Activated naive CD4-positive, alpha-beta T cell treated with anti-CD3 and anti-CD28 coated beads, Interleukin-2, amount 50 U/mL, for 16 hours (primary cell): Measurements from ENCODE around the gene PANK4.

ENCODE experiments used
- DNase-seq: peaks from one replicate; pipeline ENCODE4 v3.0.0-alpha.2; 2020

Gene PANK4

DNA sequence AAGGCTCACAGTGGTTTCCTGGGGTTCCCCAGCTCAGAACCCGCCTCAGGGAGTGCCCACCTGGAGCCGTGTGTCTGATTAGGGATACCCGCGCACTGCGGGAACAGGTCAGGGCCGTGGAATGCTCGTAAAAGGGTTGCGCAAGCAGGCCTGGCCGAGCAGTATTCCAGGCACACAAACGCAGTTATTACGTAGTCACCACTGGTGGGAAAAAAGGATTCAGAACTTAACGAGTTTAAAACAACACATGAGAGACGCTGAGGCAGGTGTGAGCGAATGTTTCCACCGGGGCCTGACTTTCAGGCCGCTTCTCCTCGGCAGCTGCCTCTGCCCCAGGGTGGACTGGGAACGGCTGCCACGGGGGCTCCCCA lies 32.1 kb downstream of the PANK4 start:
- DNase-seq = no peak

DNA sequence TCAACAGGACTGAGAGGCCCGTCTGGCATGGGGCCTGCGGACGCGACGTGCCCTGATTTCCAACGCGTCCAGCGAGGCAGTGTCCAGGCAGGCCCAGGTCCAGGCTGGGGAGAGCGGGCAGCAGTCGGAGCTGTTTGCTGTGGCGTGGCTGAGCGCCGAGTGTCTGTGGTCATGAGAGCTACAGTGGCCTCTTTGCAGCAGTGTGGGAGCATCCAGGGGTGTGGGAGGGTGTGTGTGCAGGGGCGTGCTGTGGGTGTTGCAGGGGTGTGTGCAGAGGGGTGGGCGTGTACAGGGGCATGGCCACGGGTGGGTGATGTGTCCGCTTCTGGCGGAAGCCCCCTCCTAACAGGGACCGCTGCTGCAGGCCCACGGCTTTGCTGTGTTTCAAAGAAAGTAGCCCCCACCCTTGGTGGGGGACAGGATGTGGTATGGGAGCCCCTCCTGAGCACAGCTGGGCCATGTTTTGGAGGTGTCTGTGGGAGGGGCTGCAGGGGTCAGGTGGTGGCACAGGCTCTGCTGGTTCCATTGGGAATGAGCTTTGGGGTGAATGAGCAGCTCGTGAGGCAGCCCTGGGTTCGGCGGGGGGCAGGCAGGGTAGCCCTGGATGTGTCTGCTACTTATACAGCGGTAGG lies 32.6 kb downstream of the PANK4 start:
- no peak for DNase-seq

DNA sequence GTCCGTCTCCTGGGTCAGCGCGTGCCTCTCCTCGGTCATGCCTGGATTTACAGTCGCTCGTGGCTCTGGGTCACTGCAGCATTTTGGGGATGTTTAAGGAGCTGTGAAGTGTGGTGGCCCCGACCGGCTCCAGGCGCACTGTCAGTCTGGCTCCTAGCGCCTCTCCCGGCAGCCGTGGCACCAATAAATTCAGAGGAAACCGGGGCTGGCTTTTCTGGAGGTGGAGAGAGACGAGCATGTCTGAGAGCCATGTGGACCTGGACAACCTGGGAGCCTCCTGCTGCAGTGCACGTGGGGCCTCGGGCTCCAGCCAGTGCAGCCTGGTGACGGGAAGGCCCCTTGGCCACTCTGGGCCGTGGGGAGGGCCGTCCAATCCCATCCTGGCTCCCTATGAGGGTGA lies 33.2 kb downstream of the PANK4 start:
- no peak for DNase-seq

DNA sequence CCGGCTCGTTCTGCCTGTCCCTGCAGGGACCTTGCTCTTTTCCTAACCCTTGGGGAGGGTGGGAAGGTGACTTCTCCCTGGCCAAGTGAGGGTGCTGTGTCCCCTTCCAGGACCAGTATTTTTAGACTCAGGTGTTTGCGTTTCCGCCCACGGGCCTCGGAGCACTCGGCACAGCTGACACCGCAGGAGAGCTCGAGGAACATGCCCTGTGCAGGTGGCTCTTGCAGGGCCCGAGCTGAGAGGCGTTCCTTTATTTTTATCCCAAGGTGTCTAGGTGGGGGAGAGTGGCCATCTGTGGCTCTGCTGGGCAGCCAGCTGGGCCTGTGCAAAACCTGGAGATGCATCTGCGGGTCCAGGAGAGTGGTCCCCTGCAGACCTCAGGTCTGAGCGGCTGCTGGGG lies 34.3 kb downstream of the PANK4 start:
- DNase-seq = no peak

DNA sequence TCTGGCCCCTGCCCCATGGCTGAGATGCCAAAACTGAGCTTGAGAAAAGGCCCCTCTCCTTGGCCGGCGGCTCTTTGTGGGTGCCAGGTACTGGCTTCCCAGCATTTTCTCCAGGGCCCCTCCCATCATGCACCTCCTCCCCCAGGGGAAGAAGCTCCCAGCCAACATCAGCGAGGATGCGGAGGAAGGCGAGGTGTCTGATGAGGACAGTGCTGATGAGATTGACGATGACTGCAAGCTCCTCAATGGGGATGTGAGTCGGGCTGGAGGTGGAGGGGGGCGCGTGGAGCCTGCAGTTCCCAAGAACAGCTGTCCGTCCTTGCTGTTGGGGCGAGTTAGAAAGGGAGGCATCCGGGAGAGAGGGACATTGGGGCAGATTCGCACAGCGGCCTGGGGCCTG lies 36.8 kb downstream of the PANK4 start:
- no peak for DNase-seq

DNA sequence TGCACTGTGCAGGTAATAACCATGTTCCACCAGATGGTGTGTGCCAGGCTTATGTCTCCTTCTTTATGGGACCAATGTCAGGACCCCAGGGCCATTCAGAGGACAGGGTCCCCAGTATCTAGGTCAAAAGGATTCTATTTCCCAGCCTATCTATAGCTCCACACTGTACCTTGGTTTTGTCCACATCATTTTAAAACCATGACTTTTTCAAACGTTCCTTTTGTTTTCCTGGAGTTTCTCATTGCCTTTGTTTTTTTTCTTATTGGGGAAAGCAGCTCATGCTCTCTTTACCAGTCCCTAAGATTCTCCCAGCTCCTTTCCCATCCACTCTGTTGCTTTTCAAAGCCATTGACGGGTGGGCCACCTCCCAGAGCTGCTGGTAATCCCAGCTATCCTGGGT lies 37.7 kb downstream of the PANK4 start:
- DNase-seq = no peak

DNA sequence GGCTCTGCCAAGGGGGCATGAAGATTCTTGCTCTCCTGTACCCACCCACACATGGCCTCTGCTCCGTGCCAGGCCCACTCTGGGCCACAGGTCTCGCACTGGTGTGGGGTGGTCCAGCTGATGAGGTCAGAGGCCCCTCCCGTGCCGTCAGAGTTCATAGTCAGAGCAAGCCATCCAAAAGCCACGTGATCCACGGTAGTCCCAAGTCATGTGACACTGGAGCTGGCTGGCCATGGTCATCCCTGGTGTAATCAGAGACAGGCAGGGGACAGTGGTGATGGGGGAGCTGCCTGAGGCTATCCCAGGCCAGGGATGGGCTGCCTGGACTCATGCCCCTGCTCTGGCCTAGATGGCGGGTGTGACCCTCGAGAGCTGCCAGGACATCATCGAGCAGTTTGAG lies 39.8 kb downstream of the PANK4 start:
- DNase-seq = no peak

DNA sequence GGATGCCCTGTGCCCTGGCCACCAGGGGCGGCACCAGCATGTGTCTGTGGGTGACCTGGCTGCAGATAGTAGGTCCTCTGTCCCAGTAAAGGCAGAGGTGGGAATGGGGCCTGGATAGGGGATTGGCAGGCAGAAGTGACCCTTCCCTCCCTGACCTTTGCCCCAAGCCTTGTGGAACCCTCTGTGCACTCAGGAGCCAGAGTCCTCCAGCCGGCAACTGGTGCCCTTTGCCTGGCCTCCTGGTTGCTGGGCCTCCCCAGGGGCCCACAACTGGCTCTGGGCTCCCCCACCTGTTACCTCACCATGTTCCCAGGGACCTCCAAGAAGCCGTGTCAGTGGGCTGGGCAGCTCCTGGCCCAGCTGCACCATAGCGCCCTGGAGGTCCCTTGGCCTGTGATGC lies 40.4 kb downstream of the PANK4 start:
- DNase-seq = no peak

DNA sequence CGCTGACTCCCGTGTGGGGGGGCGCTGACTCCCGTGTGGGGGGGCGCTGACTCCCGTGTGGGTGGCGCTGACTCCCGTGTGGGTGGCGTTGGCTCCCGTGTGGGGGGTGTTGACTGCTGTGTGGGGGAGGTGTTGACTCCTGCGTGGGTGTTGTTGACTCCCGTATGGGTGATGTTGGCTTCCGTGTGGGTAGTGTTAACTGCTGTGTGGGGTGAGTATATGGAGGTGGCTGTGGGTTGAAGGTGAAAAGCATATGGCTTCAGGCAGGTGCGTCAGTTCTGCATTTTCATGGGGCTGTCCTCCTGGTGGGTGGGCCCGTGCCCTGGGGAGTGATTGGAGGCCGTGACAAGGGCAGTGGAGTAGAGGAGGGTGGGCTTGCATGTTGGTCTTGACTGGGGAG lies 42.4 kb downstream of the PANK4 start:
- DNase-seq = no peak

DNA sequence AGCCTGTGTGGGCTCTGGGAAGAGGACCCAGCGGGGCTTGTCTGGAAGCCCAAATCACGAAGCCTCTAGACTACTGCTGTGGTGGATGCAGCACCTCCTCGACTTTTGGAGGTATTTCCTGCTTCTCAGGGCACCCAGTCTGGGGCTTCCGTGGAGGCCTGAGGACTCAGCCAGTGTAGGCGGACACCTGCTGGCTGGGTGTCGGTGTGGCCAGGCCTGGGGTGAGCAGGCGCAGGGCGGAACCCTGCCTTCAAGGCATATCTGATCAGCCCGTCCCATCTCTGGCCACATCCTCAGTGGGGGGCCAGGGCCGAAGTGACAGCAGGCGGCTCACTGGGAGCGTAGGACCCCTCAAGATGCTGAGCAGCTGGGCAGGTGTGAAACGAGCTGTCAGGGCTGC lies 43.4 kb downstream of the PANK4 start:
- no peak for DNase-seq

DNA sequence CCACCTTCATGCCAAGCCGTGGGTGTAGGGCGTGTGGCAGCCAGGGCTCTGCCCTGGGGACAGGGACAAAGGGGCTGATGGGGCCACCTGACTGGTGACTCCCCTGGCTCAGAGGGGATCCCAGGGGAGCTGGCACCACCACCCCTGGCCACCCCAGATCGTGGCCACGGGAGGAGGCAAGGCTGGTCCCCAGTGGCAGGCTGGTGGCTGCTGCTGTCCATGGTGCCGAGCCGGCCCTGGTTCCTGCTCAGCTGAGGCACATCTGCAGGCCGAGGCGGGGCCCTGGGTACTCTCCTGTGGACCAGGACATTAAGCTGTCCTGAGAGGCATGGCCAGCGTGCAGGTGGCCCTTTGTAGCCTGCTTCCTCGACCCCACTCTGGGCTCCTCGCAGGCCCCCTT lies 43.8 kb downstream of the PANK4 start:
- DNase-seq = no peak

DNA sequence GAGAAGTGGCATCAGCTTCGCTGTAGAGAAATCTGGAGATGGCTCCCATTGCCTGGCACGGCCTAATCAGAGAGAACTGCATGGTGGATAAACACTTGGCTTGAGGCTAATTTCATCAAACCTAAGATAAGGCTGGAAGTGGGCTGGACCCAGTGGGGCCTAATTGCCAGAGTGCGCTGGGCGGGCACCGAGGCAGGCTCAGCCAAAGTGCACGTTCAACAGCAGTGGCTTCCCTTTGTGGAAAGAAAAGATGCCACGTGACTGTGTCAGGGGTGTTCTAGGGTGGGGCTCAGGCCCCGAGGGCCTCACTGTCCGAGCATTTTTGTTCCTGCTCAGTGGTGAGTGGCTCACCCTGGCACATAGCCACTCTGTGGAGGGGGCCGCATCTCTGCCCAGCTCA lies 44.5 kb downstream of the PANK4 start:
- no peak for DNase-seq

DNA sequence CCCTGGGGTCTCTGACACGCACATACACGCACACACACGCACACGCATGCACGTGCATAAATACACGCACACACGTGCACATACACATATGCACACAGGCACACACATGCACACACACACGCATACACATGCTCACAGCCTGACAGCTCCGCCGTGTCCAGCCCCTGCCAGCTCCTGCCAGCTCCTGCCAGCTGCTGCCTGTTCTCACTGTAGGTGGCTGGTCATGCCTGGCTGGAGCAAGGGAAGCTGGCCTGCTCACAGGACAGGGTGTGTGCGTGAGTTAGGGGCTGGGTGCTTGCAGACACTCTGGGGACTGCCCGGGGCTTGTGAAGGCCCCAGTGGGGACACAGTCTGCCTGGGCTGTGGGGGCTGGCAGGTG lies 45.4 kb downstream of the PANK4 start:
- DNase-seq = no peak

DNA sequence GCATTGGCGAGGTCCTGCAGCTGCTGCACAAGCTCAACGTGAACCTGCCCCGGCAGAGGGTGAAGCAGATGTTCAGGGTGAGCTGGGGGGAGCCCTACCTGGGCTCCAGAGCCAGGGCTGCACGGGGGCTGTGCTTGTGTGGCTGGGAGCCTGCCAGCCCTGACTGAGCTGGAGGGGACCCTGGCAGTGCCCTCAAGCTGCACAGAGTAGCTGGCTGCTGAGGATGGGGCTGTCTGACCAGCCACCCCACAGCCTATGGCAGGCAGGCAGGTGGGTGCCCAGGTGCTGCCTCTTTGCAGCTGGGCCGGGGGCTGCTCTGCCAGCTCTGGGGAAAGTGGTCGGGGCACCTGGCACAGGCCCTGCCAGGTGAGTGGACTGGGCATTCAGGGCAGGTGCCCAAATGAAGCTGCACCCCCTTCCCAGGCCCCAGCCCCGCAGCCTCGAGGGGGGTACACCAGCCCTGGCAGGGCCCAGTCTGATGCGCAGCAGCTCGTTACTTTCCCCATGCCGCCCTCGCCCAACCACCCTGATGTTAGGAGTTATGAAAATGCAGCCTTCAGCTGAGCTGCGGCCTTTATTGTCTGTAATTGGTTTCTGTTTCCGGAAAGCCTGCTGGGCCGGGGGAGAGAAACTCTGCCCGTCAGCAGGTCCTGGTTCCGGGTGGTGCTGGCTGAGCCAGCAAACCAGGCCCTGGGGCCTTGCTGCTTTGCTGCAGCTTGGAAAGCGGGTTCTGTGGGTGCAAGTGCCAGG lies 46.0 kb downstream of the PANK4 start:
- no peak for DNase-seq

DNA sequence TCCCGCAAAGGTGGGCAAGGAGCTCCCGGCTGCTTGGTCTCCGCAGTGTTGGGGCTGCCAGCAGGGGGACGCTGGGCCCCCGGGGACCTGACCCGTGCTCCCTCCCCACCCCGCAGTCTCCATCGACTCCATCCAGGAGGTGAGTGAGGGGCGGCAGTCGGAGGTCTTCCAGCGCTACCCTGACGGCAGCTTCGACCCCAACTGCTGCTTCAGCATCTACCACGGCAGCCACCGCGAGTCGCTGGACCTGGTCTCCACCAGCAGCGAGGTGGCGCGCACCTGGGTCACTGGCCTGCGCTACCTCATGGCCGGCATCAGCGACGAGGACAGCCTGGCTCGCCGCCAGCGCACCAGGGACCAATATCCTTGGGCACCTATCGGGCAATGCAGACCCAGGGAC lies 46.8 kb downstream of the PANK4 start:
- DNase-seq = no peak

DNA sequence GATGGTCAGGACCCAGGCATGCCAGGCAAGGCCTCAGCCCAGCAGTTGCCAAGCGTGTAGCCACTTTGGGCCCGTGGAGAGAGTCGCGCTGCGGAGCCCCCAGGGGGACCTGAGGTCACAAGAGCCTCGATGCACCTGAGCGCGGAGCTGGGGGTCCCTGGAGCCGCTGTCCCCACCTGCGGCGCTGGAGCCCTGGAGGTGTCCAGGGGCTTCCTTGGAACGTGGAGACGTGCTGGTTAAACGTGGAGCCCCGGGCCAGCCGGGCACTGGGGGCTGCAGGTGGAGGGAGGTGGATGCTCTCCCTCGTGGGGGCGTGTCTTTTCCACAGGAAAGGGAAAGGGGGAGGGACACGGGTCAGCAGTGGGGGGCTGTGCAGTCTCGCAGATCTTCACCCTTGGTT lies 47.2 kb downstream of the PANK4 start:
- no peak for DNase-seq

DNA sequence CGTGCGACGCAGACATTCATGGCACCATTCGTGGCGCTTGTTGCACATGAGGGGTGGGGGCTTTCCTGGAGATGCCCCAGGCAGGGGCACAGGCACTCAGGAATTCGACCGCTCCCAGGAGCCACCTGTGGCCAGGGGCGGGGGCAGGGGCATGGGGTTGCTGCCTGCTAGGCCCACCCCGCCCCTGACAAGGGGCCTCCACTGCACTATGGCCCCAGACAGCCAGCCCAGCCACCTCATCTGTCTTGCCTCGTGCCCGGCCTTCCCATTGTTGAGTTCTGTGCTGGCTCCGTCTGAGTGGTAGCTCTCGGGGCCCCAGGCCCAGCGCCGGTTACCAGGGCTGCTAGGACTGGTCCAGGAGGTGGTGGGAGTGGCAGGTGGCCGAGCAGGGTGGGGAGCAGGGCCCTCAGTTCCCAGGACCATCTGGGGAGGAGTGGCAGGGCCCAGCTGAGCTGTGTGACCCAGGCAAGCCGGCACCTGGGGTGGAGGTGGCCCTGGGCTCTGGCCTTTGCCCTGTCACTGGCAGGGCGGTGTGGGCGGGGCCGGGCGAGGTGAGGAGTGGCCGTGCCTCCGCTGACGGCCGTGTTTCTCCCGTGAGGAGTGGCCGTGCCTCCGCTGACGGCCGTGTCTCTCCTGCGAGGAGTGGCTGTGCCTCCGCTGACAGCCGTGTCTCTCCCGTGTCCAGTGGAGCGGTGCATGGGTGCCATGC lies 48.5 kb downstream of the PANK4 start:
- DNase-seq = no peak

DNA sequence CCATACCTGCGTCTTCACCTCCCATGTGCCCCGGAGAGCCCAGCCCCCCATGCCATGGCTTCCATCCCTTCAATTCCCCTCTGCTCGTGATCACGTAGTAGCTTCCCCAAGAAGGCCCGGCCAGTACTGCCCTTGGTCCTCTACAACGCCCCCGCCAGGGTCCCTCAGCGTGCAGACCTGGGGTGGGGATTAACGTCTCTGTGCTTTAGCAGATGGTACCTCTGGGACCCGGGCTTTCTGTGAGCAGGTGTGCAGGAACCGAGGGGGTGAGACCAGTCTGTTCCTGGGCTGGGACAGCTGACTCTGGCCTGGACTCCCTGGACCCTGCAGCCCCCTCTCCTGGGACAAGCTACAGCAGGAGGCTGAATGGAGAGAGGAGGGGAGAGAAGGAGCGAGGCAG lies 49.1 kb downstream of the PANK4 start:
- no peak for DNase-seq

DNA sequence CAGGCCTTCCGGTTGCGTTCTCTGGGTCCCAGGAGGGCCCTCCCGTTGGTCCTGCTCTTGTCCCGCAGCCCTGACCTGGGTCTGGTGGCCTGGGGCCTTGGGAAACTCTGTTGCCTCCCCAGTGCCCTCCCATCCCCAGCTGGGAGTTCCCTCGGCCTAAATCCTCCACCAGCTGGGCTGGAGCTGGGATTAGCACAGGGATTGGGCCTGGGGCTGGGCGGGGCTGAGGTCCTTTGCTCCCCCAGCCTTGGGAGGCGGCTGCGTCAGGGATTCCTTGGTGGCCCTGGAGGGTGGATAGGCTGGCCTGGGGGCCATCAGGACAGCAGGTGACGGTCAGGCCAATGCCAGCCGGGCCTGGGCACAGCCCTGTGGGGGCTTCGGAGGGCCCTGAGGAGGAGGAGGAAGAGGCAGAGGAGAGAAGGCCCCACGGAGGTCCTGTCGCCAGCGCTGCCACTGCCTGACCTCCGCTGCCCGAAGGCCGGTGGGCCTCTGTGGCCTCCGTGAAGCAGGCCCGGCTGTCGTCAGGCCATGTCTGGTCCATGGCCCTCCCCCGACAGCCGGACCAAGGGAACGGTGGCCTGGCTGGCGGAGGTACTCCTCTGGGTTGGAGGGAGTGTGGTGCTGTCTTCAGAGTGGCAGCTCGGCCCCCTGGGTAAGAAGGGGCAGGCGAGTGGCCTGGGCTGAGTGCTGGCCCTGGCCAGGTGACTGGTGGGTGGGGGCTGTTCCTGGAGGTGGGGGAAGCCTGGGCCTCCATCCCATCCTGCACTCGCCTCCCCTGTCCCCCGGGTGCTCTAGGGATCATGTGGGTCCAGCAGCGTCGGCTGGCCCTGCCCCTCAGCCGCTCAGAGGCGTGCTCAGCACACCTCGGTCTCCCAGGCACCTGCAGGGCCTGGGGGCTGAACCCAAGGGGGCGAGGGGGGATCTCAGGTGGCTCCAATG lies 50.1 kb downstream of the PANK4 start, which contains the start of gene PLCH2:
TSS of gene PLCH2 (plus strand) at position 229 of the 939 bp plus-strand sequence. CDS start at position 529, 300 bp downstream.
- no peak for DNase-seq

DNA sequence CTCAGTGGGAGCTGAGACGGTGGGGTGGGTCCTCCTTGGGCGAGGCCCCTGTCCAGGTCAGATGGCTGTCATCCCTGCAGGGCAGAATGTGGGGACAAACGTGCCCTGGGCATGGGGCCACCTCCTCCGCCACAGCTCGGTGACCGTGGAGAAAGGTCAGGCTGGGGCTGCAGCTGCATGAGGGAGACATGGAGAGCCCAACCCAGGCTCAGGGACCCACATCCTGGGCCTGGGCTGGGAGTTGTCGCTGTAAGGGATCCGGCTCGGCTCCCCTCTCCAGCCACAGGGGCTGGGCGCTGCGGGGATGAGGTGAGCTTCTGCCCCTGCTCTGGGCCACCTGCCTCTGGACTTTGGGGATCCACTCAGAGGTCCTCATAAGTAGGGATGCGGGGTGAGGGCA lies 50.8 kb downstream of the PANK4 start:
- no peak for DNase-seq

DNA sequence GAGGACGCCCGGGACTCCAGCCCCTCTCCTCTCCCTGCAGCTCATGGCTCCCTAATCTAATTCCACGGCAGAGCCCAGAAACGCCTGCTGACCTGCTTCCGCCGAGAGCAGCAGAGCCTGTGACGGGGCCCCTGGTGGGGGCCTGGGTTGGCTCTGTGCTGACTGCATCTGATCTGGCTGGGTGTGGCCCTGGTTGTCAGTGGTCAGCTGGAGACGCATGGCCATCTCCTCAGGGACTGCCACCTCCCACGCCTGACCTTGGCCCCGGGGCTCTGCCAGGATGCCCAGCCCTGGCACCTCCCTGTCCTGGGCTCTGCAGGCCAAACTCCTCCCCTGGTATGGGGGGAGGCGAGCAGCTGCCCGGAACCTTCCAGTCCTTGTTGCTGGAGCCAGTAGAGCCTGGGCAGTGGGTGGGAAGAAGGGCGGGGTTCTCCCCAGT lies 51.4 kb downstream of the PANK4 start:
- DNase-seq = no peak

DNA sequence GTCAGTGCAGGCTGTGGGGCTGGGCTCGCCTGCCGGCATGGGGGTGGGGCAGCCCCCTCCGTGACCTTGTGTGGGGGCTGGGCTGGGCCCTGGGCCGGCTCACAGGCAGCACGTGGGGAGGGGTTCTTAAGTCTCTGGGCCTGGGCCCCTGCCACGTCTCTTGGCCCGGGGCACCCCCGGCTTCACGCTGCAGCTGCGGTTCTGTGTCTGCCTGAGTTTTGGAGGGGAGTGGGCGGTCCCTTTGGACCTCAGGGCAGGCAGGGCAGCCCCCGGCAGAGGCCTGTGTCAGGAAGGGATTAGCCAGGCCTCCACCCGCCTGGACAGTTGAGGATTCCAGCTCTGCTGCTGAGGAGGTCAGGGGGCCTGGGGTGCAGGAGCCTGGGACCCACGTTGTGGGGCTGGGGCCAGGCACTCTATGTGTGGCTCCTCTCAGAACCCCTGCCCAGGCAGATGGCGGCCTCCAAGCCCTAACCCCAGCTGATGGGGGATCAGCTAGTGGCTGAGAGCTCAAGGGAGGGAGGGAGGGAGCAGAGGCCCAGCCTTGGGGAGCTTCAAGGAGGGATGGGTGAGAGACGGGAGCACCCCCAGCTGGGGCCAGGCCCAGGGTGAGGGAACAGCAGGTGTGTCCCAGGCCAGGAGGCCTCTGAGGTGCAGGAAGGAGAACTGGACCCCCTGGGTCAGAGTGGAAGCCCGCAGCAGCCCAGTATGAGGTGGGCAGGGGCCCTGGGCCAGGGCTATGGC lies 52.1 kb downstream of the PANK4 start:
- no peak for DNase-seq
